ENCODE results near the gene ETV7.
"Not testable (repeated sequence)": the region's sequence is repeated elsewhere in the genome, so short reads cannot be mapped to it uniquely, and the experiment has no call there.

Gene ETV7

GRCh38 chr6:36338223-36338622, 49.2 kb downstream of the ETV7 start:
- not testable (repeated sequence) for DNase-seq

GRCh38 chr6:36337814-36338213, 49.7 kb downstream of the ETV7 start:
- no peak for DNase-seq

GRCh38 chr6:36336779-36337241, 50.7 kb downstream of the ETV7 start, which contains the start of gene BNIP5:
Gene BNIP5 (minus strand): TSS chr6:36336888. CDS start chr6:36330690, 6,198 bp downstream.
- DNase-seq = no peak

GRCh38 chr6:36336208-36336710, 51.2 kb downstream of the ETV7 start:
- no peak for DNase-seq

- no peak for DNase-seq
These were observed 51.8 kb downstream of the ETV7 start for GRCh38 chr6:36335465-36336207.

GRCh38 chr6:36334832-36335459, 52.5 kb downstream of the ETV7 start:
- DNase-seq = peak in 3 of 4 experiments; percentile 10 to 20 (median 14)

GRCh38 chr6:36333931-36334725, 53.3 kb downstream of the ETV7 start:
- DNase-seq = peak in 1 of 4 experiments; percentile 24

- no peak for DNase-seq
These were observed 54.1 kb downstream of the ETV7 start for GRCh38 chr6:36333171-36333895.

- DNase-seq = no peak
These were observed 56.1 kb downstream of the ETV7 start for GRCh38 chr6:36331381-36331780.

- no peak for DNase-seq
These were observed 57.1 kb downstream of the ETV7 start for GRCh38 chr6:36330366-36330765.

- DNase-seq = no peak
These were observed 57.6 kb downstream of the ETV7 start for GRCh38 chr6:36329798-36330291.

GRCh38 chr6:36328600-36328999, 58.9 kb downstream of the ETV7 start:
- DNase-seq = no peak

GRCh38 chr6:36327919-36328236, 59.6 kb downstream of the ETV7 start:
- no peak for DNase-seq

GRCh38 chr6:36327226-36327918, 60.1 kb downstream of the ETV7 start:
- DNase-seq = peak; percentile 20 to 61 (median 50)

- DNase-seq = no peak
These were observed 61.0 kb downstream of the ETV7 start for GRCh38 chr6:36326356-36326995.

- DNase-seq = no peak
These were observed 62.8 kb downstream of the ETV7 start for GRCh38 chr6:36324715-36325114.

GRCh38 chr6:36324191-36324590, 63.3 kb downstream of the ETV7 start:
- no peak for DNase-seq

- DNase-seq = peak in 3 of 4 experiments; percentile 54 to 65 (median 60)
These were observed 64.4 kb downstream of the ETV7 start for GRCh38 chr6:36323062-36323461.

- DNase-seq = no peak
These were observed 64.9 kb downstream of the ETV7 start for GRCh38 chr6:36322591-36322990.

GRCh38 chr6:36320475-36320874, 67.0 kb downstream of the ETV7 start:
- DNase-seq = no peak

GRCh38 chr6:36319821-36320220, 67.6 kb downstream of the ETV7 start:
- no peak for DNase-seq
